Dermis microvascular lymphatic vessel endothelial cell (primary cell): Measurements from ENCODE around the gene VASN. TPM values are rescaled to one million over a fixed set of nuclear protein-coding genes. Genes with fewer than 3 reads are reported as not detected.

Experiments
- DNase-seq, 2 donors: peaks; one replicate each; pipeline versions ENCODE4 v3.0.0 to v3.0.0-alpha.2; 2010; ENCODE audit warnings: low read depth in 2 of 2
- total RNA-seq: library from RNA; depleted of rRNA; stranded (reverse); fragments of >200 nt; gene quantifications from 2 replicates; pipeline ENCODE4 v1.2.1, GENCODE V29; 2014

Gene VASN
- total RNA-seq, 1 donor from 2014 or later: 0.39 TPM

DNA sequence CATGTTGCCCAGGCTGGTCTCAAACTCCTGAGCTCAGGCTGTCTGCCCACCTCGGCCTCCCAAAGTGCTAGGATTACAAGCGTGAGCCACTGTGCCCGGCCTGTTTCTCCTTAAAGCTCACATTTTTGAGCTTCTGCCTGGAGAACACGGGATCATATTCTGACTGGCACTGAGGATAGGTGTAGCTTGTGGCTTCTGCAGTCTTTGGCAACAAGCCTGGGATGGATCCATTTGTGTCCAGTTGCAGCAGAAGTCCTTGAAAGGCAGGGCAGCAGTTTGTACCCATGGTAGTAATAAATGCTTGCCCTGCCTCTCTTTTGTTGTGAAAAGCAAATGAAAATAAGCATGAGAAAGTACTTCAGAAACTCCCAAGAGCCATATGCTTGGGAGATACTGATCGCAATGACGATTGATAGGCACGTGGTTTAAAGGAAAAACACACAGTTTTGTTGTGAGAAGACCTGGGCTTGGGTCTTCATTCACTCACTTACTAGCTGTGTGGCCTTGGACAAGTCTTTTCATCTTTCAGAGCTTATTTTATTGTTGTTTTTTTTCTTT, 47.8 kb downstream of the VASN start:
- DNase-seq: no peak

- DNase-seq: no peak
These were observed 49.0 kb downstream of the VASN start for GRCh38 chr16:4420505-4421105.

DNA sequence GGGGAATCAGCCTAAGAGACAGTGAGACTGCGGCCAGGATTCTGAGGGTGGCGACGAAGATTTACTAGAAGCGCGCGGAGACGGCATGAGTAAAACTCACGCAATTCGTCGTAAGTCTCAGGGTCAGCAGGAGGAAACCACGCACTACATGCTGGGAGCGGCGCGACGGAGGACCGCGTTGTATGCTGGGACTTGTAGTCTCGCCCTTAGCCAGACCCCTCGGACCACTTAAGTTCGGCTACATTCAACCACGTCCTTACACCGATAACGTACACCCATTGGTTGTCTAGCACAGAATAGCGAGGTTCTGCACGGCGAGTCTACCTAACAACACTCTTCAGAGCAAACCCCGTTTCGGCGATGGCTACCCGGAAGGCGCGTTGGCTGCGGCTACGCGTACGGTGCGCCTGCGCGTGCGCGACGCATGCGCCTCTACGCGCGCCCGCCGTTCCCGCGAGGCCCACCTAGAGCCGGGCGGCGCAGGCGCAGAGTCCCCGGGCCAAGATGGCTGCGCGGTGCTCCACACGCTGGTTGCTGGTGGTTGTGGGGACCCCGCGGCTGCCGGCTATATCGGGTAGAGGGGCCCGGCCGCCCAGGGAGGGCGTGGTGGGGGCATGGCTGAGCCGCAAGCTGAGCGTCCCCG, 53.9 kb downstream of the VASN start, which contains the start of gene DNAJA3:
TSS of gene DNAJA3 (plus strand) at position 491 of the 643 bp plus-strand sequence. CDS start at position 505, 14 bp downstream.
- DNase-seq: peak; percentile 81 to 96

DNA sequence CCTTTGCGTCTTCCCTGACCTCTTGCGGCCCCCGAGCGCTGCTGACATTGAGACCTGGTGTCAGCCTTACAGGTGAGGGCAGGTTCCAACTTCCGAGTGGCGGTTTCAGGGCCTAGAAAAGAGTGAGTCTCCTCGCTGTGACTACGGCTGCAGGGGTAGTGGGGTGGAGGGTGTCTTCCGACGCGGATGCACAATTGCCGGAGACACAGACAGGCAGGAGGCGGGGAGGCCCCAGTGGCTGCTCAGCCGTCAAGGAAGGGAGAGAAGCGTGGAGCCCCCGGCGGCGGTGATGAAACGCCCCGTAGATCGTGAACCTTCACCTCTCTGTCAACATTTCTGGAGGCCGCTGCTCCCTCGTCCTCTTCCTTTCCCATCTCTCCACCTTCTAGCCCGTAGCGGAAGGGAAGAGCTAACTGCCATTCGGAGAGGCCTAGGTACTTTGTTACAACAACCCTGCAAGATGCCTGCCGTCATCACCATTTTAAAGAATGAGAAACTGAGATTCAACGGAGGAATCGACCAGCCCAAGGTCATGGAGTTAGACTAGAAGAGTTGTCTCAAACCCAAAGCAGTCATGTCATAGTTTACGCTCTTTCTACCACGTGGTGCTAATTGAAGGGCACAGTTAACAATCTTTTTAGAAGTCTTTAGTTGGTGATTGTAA, 54.5 kb downstream of the VASN start:
- DNase-seq: peak in 1 of 2 donors; percentile 19

DNA sequence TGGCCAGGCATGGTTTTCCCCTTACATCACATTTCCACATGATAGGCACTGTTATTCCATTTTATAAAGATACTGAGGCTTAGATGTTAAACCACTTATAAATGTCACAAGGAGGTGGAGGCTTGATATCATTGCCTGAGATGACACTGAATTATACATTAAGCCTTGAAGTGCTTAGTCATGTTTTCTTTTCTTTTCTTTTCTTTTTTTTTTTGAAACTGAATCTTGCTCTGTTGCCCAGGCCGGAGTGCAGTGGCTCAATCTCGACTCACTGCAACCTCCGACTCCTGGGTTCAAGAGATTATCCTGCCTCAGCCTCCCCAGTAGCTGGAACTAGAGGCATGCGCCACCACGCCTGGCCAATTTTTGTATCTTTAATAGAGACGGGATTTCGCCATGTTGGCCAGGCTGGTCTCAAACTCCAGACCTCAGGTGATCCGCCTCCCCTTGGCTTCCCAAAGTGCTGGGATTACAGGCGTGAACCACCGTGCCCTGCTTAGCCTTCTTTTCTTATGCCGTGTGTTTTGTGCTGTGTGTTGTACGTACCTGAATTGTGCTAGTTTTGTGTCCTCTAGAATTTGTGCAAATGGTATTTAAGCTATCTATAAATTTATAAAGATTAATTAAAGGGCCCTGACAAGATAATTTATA, 55.2 kb downstream of the VASN start:
- no peak for DNase-seq

DNA sequence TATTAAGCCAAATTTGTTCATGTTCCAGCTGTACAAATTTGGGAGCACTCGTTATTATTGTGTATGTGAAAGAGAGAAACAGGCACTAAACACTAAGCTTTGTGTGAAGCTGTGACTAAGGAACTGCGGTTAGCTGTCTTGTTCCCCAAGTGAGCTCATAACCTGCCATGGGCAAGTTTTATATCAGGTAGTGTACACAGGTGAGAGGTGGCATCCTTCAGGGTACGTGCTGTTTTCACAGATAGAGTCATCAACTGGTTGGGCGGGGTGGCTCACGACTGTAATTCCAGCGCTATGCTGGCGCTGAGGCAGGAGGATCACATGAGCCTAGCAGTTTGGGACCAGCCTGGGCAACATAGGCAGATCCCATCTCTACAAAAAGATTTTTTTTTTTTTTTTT, 56.9 kb downstream of the VASN start:
- no peak for DNase-seq

DNA sequence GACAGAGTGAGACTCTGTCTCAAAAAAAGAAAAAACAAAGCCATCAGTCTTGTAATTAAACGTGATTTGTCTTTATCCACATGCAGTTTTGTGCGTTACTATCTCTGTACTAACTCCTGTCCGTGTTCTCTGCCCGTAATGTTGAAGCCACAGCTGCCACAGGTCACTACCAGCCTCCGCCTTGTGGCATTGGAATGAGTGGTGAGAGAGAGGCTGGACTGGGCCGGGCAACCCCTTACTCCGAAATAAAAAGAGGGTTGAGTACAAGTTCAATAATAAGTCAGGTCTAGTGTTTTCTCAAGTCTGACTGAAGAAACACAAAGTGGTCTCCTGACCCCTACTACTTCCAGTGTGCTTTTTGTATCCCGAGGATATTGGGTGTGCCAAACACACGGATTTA, 59.4 kb downstream of the VASN start:
- DNase-seq: no peak

Other genes with a start within 250 kb of the VASN start
- gene SRL, start 129.8 kb upstream of the VASN start, total RNA-seq: under 0.01 and 0.13 TPM in 2 replicates
- 3.9 and 4.9 TPM in 2 replicates for gene TFAP4, start 98.8 kb upstream of the VASN start, total RNA-seq
- 0.38 and 0.39 TPM in 2 replicates for gene GLIS2, start 55.8 kb upstream of the VASN start, total RNA-seq
- 12.5 and 19.8 TPM in 2 replicates for gene PAM16, start 20.5 kb upstream of the VASN start, total RNA-seq
- gene CORO7, start 44.7 kb downstream of the VASN start, total RNA-seq: 24.8 and 35.8 TPM in 2 replicates
- 38.0 and 42.2 TPM in 2 replicates for gene DNAJA3, start 54.0 kb downstream of the VASN start, total RNA-seq
- 57.6 and 65.2 TPM in 2 replicates for gene NMRAL1, start 102.8 kb downstream of the VASN start, total RNA-seq
- gene HMOX2, start 104.5 kb downstream of the VASN start, total RNA-seq: 109 and 153 TPM in 2 replicates
- 4.7 and 11.9 TPM in 2 replicates for gene CDIP1, start 166.9 kb downstream of the VASN start, total RNA-seq
- gene C16orf96, start 184.5 kb downstream of the VASN start, total RNA-seq: not detected in 2 replicates
- gene UBALD1, start 243.0 kb downstream of the VASN start, total RNA-seq: 3.1 and 5.4 TPM in 2 replicates